Fibroblast of skin of scalp (primary cell): ENCODE results near the gene BSND.

Experiments
- DNase-seq: peaks from one replicate; pipeline ENCODE4 v3.0.0-alpha.2; 2013

Gene BSND

DNA sequence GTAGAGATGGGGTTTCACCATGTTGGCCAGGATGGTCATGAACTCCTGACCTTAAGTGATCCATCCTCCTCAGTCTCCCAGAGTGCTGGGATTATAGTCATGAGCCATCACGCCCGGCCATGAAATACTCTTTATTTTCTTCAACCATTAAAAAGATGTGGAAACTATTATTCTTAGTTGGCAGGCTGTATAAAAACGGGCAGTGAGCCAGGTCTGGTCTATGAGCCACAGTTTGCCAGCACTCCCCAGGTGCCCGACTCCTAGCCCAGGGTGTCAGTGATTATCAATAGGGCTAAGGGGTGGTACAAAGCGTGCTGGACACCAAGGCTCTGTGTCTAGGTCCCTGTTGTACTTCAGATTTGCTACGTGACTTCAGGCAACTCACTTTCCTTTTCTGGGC is 22.0 kb upstream of the BSND start:
- no peak for DNase-seq

DNA sequence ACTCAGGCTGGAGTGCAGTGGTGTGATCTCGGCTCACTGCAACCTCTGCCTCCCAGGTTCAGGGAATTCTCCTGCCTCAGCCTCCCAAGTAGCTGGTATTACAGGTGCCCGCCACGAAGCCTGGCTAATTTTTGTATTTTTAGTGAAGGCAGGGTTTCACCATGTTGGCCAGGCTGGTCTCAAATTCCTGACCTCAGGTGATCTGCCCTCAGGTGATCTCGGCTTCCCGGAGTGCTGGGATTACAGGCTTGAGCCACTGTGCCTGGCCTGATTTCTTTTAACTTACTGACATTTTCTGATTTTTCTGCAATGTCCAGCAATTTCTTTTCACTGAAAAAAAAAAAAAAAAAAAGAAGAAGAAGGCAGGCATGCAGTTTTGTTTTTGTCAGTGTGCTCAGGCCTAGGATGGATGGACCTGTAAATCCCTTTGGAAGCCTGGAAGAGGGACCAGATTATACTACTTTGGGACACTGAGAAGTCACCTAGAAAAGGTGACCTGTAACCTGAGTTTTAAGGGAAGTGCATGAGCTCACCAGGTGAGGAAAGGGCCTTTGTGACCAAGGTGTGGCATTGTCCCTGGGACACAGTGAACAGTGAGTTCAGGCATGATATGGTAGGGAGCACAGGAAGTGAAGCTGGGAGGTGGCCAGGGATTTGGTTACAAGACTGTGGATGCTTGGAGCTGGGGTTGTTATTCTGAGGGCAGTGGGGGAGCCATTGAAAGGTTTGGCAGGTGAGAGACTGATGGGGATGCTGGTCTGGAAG is 21.0 kb upstream of the BSND start:
- no peak for DNase-seq

DNA sequence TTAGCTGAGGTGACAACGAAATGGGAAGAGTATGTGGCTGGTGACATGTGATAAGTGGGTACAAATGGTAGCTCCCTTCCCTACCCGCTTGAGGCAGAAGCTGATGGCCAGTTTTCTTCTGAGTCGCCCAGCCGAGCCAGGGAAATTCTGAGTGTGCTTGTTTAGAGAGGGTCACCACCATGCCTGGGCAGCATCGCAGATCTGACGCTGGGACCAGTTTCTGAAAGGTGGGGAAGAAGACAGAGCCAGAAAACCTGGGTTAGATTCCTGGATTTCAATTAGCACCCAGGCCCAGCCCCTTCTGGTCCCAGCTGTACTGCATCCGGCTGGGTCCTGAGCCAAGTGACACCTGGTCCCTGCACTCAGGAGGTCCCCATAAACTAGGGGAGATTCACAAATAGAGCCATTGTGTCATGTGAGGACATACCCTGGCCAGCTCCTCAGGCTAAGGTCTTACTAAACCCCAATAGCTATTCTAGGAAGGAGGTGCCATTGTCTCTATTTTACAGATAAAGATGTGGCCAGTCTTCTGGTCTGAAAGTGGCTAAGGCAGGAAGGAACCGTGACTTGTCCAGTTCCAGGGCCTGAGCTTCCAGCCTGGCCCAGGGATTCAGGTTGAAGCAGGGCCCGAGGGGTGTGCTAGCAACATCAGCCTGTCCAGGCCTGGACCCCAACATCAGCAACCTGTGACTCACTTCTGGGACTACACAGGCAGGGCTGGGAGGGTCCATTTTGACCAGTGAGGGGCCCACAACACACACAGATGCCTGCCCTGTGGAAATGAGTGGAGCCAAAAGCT is 20.0 kb upstream of the BSND start:
- no peak for DNase-seq

DNA sequence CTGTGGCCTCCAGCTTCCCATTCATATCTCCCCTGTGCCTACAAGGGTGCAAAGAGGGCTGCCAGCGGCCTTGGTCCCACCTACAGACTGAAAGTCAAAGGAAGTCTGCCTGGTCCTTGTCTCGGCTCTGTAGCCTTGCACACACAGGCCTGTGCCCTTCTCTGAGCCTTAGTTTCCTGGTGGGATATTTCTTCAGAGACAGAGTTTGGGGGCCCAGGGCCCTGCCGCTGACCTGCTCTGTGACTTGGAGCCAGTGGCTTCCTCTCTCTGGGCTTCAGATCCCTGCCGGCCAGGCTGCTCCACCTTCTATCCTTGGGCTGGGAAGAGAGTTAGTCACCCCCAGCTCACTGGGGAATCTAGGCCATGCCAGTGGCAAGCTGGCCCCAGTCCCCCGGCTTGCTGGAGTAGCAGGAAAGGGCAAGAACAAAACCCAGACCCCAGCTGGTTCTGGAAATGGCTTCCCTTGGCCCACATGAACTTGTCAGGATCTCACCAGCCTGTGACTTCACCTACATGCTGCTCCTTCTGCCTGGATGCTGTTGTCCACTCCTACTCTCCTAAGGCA is 19.3 kb upstream of the BSND start:
- no peak for DNase-seq

DNA sequence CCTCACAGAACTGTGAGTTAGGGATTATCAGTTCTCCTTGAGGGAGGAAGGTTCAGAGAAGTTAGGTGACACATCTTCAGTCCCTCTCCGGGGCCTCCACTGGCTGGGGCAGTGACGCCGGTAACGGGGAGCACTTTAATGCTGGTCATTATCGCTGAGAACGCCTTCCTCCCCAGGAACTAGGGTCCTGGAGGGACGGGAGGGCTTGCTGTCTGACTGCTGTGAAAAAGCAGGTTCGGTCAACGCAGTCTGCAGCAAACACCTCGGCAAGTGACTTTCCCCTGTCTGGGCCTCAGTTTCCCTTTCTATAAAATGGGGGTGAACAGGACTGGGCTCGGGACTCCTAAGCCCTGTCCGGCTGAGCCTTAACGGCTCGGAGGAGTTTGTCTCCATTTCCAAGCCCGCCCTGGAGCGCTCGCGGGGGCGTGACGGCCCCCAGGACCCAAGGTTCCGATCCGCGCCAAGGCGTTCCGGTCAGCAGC is 18.6 kb upstream of the BSND start:
- no peak for DNase-seq

DNA sequence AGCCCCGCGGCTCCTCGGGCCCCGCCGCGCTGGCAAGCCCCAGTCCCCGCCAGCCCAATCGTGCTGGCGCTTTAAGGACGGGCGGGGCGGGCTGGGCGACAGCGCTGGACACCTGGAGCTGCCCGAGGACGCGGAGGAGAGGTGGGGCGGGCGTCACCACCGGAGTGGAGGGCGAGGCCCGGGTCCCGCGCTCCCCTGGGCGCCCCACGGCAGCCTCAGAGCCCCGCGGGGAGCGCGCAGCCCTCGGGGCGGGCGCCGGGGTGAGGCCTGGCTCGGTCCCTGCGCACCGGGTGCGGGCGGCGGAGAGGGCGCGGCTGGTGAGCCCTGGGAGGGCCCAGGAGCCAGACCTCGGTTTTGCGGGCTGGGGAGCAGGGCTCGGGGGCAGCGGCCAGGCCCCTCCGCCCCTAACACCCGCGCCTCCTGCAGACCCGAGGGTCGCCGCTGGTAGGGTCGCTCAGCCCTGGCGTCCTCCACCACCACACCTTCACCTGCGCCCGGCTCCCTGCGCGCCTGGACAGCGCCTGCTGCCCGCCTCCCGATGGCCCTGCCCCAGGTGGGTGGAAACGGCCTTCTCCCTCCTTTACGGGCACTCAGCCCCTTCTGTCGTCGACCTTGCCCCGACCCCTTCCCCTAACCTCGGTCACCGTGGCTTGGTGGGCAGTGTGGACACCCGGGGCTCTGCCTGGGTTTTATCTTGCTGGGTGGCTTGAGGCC is 18.0 kb upstream of the BSND start, which contains the start of gene TMEM61:
Gene TMEM61, plus strand, starts transcription at position 101 of the 714 bp plus-strand sequence. Its CDS starts 438 bp downstream, at position 539.
- DNase-seq: no peak

DNA sequence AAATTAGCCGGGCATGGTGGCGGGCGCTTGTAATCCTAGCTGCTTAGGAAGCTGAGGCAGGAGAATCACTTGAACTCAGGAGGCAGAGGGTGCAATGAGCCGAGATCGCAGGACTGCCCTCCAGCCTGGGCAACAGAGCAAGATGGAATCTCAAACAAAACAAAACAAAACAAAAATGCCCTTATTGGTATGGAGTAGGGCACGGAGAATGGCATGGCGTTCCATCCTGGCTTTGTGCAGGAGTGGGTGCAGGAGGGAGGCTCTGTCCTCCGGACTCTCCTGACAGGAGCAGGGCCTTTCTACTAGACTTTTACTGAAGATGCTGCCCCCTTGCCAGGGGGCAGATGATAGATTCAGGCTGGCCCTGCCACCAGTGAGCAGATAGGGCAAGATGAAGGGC is 17.3 kb upstream of the BSND start:
- no peak for DNase-seq

DNA sequence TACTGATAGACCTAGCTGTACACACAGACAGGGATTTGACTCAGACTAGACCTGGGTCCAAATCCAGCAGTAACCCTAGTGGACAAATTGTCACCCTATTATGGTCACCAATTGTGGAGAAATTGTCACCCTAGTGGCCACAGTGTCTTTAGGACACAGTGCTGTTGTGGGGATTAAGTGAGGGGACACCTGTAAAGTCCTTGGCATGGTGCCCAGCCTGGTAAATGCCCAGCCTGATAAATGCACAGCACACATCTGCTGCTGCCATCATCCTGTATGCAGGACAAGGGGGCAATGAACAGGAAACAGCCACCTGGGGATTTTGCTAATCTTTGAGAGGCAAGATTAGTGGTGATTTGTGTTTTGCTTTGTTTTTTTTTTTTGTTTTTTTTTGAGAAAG is 16.0 kb upstream of the BSND start:
- DNase-seq: no peak

DNA sequence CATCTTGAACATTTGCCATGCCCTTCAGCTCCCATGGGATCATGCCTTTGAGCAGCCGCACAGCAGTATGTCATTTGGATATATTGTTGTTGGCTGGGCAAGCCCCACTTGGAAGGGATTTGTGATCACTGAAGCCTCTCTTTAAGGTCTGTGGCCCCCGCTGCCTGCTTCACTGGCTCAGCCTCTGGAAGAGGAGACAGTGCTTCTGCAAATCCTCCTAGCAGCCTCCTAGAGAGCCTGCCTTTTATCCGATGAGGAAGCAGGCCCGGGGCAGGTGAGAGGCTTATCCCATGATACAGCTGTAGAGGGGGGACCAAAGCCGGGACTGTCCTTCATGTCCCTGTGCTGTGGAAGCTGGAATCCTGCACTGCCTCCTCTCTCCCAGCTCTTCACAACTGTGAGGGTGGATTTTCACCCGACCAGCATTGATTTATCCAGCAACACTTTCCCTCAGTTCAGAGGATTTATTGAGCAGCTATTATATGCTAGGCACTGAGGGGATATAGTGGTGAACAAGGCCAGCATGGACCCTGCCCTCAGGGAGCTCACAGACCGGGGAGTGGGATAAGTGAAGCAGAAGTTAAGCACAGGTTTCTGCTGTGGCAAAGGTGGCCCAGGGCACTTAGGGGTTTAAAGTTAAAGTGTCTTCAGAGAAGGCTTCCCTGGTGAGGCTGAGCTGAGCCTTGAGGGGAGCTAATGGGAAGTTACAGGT is 14.4 kb upstream of the BSND start:
- DNase-seq: no peak

DNA sequence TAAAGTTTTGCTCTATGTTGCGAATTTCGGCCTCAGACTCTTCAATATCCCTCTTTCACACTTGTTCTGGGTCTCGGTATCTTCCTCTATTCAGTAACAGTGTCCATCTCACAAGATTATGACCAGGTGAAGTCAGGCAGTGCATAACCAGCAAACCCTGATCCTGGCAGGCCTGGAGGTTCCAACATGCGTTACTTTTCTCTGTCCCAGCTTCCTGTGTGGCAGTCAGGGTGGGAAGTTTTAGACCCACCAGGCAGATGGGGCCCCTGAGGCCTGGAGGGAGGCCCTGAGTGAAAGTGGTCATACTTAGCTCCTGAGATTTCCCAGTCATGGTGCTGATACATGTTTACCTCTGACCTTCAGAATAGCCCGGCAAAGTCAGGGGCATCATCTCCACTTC is 13.2 kb upstream of the BSND start:
- no peak for DNase-seq

DNA sequence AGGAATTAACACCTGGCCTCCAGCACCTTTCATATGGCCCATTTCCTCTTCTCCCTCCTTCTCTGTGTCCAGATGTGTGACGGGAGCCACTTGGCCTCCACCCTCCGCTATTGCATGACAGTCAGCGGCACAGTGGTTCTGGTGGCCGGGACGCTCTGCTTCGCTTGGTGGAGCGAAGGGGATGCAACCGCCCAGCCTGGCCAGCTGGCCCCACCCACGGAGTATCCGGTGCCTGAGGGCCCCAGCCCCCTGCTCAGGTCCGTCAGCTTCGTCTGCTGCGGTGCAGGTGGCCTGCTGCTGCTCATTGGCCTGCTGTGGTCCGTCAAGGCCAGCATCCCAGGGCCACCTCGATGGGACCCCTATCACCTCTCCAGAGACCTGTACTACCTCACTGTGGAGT is 12.7 kb upstream of the BSND start:
- DNase-seq: no peak

DNA sequence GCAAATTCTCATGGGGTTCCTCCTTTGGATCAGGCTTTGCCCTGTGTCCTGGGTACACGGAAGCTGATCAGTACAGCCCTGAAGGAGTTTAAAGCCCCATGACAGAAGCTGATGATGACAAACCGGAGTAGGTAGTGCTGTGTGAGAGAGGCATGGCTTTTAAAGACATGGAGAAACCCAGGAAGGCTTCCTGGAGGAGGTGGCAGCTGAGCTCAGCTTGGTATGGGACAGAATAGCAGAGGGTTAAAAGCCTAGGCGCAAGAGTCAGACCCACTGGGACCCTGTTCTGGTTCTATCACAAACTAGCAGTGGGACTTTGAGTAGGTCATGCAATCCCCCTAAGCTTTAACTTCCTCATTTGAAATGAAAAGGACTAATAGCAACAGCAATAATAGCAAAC is 12.2 kb upstream of the BSND start:
- no peak for DNase-seq

DNA sequence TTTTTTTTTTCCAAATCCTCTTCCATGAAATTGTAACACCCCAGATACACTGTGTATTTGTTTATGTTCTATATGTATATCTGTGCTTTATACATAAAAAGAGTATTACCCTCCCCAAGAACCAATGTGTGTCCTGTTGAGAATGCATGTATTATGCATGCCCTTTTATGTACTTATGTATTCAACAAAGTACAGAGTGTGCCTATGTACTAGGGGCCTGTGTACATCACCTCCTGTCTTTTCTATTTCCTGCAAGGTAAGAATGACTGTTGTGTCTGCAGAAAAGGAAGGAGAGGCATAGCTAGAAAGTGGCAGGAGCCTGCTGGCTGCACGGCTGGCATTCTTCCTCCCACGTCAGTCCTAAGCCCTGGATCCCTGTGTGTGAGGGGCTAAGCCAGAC is 11.3 kb upstream of the BSND start:
- no peak for DNase-seq

DNA sequence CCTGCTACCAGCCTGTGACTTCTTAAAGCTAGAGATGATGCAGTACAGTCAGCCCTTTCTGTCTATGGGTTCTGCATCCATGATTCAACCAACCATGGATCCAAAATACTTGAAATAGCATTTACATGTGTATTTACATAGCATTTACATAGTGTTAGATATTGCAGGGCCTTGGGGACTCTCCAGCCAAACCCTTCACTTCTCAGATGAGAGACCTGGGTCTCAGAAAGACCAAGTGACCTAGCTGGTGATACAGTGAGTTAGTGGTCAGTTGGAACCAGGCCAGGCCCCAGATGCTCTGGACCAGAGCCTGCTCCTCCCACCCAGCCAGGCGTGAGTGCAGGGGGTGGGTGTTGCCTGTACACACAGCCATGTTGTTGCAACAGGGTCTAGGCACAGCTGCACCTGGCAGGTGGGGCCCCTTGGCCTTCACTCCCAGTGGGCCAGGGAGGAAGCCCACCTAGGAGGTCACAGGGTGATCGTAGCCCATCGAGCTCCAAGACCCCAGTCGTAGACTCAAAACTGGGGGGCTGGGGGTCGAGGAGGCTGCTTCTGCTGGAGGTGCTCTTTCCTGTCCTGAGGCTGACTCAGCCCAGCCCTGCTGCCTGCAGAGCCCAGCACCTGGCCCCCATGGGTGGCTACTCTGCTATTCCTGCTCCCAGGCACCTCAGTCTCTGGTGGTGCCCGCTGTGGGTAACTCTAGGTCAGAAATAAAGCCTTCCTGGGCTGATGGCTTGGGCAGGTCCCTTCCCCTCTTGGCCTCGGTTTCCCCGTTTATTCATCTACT is 10.6 kb upstream of the BSND start:
- DNase-seq: peak; percentile 81

DNA sequence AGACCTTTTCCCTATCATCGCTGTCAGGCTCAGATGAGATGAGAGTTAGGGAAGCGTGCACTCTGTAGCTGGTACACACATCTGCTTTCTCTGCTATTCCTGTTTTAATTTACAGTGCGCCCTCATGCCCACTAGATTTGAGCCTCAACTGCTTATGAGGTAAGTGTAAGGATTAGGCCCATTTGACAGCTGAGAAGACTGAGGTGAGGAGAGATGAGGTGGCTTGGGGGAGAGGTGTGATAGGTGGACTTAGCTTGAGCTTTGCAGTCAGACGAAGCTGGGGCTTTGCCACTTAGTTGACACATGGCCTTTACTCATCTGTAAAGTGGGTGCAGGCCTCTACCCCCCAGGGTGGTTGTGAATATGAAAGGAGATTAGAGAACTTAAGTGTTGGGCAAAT is 9.8 kb upstream of the BSND start:
- DNase-seq: no peak

DNA sequence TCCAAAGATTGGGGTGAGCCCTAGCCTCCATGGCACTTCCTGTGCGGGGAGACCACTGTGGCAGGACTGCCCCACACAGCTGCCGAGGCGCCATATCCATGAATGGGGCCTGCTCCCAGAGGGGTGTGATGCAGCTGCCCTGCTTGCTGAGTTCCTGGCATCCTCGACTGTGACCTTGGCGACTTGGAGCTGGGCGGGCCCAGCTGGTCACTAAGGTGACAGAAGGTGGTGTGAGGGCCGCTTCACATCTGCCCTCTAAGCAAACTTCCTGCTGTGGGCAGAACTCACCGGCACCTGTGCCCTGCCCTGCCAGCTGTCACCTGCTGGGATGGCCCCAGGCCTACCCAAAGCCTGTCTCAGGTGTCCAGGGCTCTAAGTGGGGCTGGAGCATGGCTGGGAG is 9.3 kb upstream of the BSND start:
- DNase-seq: no peak

DNA sequence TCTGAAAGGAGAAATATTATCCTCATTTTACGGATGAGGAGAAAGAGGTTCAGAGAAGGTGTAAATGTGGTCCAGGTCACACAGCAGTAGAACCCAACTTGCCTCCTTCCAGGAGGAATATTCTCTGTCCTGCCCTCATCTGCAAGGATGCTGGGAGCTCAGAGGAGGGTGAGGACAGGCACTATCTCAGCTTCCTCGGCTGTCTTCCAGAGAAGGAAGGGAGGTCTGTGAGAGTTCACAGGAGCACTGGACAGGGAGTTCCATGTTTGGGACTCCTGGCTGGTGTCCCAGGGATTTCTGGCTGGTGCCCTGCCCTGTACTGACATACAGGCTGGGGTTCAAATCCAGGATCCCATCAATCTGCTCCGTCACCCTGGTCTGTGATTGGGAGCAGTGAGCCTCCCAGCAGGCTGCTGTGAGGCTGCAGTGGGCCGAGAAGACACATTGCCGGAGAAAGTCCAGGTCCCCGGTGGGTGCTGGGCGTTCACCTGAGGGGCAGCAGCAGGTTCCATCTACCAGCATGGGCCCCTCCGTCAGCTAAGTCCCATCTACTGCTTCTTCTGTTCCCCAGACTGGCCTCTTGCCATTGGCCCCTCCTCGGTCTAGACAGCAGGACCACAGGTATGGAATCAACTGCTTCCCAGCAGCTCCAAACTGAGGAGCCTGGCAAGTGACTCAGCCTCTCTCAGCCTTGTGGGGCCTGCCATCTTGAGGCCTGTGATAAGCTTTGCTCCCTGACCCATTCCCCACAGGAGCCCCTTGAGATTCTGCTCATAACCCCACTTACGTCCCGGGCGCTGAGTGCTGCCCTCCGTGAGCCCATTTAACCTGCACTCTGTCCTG is 8.5 kb upstream of the BSND start:
- peak; percentile 39 for DNase-seq

DNA sequence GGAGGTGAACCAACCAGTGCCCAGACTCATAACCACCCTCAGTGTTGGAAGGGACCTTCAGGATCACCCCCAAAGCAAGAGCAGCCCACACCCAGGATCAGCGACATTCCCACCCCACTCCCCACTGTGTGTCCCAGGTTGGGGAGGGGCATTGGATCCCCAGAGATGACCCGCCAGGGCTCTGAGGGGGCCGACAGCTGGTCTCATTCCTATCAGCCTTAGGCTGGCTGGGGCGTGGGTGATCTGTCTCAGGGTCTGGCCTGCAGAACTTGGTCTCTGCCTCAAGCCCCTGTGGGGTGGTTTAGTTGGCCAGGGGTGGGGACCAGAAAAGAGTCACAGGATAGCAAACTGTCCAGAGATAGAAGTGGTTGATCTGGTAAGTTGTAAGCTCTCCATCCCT is 7.8 kb upstream of the BSND start:
- DNase-seq: no peak

DNA sequence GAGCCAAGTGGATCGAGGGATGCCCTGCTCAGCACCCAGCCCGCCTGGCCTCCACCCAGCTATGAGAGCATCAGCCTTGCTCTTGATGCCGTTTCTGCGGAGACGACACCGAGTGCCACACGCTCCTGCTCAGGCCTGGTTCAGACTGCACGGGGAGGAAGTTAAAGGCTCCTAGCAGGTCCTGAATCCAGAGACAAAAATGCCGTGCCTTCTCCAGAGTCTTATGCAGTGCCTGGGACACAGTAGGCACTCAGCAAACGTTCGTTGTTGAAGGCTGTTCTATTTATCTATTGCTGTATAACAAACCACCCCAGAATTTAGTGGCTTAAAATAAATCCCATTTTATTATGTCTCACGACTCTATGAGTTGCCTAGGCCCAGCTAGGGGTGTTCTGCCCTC is 6.8 kb upstream of the BSND start:
- DNase-seq: no peak

DNA sequence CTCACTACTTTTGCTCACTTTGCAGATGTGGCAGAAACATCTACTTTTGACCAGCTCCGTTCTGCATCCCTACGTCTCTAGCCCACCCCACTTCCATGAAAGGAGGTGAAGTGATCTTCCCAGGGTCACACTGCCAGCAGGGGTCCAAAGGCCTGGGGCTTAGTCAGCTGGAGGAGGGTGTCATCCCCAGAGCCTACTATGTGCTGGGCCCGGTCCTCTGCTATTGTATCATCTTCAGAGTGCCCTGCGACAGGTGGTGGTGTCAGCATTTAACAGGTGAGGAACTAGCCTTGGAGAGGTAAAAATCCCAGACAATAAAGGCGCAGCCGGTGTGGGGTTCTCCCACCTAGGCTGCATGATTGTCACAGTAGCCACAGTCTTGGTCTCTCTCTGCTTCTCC is 5.6 kb upstream of the BSND start:
- no peak for DNase-seq
